Activated T-cell treated with anti-CD3 and anti-CD28 coated beads, Interleukin-2, amount 50 U/mL, for 72 hours (primary cell): ENCODE measurements around the gene C2CD5. TPM values are rescaled to one million over a fixed set of nuclear protein-coding genes. Genes with fewer than 3 reads are reported as not detected.
"Not testable (repeated sequence)": the region's sequence is repeated elsewhere in the genome, so short reads cannot be mapped to it uniquely, and the experiment has no call there.

ENCODE experiments used
- ATAC-seq, 2 donors: fragments of 150-1000 bp; cut with Tn5 transposase; replicated peaks in 1 of 2; 2 replicates each; pipeline ENCODE4 v1.10.0; 2021; ENCODE audit warnings: moderate library complexity in 2 of 2, mild to moderate bottlenecking in 1 of 2
- DNase-seq, 2 donors: peaks; one replicate each; pipeline ENCODE4 v3.0.0; 2021 to 2022; ENCODE audit warnings: mixed read lengths in 1 of 2
- H3K27ac Mint-ChIP-seq: one replicate; pipeline ENCODE4 v1.8.0; 2022; ENCODE audit warnings: mild to moderate bottlenecking, moderate library complexity, mixed read lengths
- H3K27me3 Mint-ChIP-seq: one replicate; pipeline ENCODE4 v1.8.0; 2022; ENCODE audit warnings: low read depth, mixed read lengths
- H3K36me3 Mint-ChIP-seq, 2 donors: one replicate each; pipeline ENCODE4 v1.8.0; 2022; ENCODE audit warnings: mixed read lengths in 2 of 2, mild to moderate bottlenecking in 1 of 2; ENCODE audit not compliant: insufficient read depth in 2 of 2
- H3K4me1 Mint-ChIP-seq: one replicate; pipeline ENCODE4 v1.8.0; 2022; ENCODE audit warnings: low read depth, mixed read lengths
- H3K4me3 Mint-ChIP-seq, 2 donors: one replicate each; pipeline ENCODE4 v1.8.0; 2022; ENCODE audit warnings: mild to moderate bottlenecking in 2 of 2, mixed read lengths in 2 of 2, moderate library complexity in 2 of 2
- H3K9me3 Mint-ChIP-seq, 2 donors: one replicate each; pipeline ENCODE4 v1.8.0; 2022; ENCODE audit warnings: mixed read lengths in 2 of 2
- total RNA-seq, 2 donors: library from RNA; stranded (reverse); gene quantifications; one replicate each; pipeline ENCODE4 v1.2.3, GENCODE V29; 2022

Gene C2CD5
- total RNA-seq, 2 donors from 2014 or later, result 37.4 to 44.1 TPM

DNA sequence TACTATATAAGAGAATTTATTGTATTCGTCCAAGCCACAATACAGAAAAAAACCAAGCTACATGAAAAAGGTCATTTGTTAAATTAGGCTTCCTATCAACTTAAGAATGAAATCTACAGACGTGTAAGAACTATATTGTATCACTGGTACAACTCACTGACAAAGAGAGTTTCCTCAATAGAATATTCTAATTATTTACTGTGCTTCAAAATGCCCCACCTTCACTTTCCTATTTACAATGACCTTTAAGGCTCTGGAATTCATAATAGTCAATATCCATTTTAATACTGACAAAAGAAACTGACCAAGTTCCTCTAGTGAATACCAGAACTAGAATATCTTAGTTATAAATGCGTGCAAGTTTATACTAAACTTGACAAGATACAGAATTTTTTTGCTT is 55.9 kb downstream of the C2CD5 start:
- H3K4me3 Mint-ChIP-seq, result no peak overlapping the region
- H3K36me3 Mint-ChIP-seq, result peaks cover 12 to 24% of the 10 kb centered on the region in 2 donors
- peaks cover 0 to 1% of the 10 kb centered on the region in 2 donors for H3K9me3 Mint-ChIP-seq
- no peak overlapping the region for H3K27ac Mint-ChIP-seq
- no peak for DNase-seq
- no peaks in the 10 kb centered on the region for H3K4me1 Mint-ChIP-seq
- no peak for ATAC-seq
- H3K27me3 Mint-ChIP-seq, result no peaks in the 10 kb centered on the region

DNA sequence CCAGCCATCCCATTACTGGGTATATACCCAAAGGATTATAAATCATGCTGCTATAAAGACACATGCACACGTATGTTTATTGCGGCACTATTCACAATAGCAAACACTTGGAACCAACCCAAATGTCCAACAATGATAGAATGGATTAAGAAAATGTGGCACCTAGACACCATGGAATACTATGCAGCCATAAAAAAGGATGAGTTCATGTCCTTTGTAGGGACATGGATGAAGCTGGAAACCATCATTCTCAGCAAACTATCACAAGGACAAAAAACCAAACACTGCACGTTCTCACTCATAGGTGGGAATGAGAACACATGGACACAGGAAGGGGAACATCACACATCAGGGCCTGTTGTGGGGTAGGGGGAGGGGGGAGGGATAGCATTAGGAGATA is 56.7 kb downstream of the C2CD5 start:
- not testable (repeated sequence) for H3K4me1 Mint-ChIP-seq, H3K4me3 Mint-ChIP-seq, H3K9me3 Mint-ChIP-seq, DNase-seq, ATAC-seq, H3K27ac Mint-ChIP-seq, H3K27me3 Mint-ChIP-seq
- peaks cover 12 to 27% of the 10 kb centered on the region in 2 donors for H3K36me3 Mint-ChIP-seq

DNA sequence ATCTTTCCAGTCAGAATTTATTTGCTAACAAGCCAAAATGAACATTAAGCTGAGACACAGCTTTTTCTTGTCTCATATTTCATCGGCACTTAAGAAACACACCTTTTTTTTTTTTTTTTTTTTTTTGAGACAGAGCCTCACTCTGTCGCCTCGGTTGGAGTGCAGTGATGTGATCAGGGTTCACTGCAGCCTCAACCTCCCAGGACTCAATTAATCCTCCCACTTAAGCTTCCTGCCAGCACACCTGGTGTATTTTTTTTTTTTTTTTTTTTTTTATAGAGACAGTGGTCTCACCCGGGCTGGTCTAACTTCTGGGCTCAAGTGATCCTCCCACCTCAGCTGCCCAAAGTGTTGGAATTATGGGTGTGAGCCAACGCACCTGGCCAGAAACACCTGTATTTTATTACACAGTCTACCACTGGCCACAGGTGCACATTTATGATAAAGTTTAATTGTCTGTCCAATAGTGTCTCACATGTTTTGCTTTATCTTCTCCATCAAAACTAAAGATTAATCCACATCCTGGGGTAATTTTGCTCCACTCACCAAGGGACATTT is 62.7 kb downstream of the C2CD5 start:
- ATAC-seq (no peak), DNase-seq (no peak)
- Mint-ChIP-seq H3K27me3 (no peaks in the 10 kb centered on the region), H3K36me3 (peaks cover 8 to 15% of the 10 kb centered on the region in 2 donors), H3K9me3 (no peaks in the 10 kb centered on the region), H3K4me3 (no peak overlapping the region), H3K27ac (peak overlapping the region; percentile 12), H3K4me1 (peaks cover 17% of the 10 kb centered on the region)

DNA sequence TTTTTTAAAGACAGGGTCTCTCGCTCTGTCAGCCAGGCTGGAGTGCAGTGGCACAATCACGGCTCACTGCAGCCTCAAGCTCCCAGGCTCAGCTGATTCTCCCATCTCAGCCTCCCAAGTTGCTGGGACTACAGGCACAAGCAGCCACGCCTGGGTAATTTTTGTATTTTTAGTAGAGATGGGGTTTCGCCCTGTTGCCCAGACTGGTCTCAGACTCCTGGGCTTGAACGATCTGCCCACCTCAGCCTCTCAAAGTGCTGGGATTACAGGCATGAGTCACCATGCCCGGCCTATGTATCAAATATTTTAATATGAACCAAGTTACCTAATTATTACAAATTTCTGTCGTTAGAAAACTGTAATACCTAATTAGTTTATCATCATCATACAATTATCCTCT is 63.5 kb downstream of the C2CD5 start:
- peaks cover 8 to 15% of the 10 kb centered on the region in 2 donors for H3K36me3 Mint-ChIP-seq
- ATAC-seq, H3K9me3 Mint-ChIP-seq, H3K4me3 Mint-ChIP-seq, H3K27me3 Mint-ChIP-seq, H3K27ac Mint-ChIP-seq, DNase-seq: not testable (repeated sequence)
- peaks cover 17% of the 10 kb centered on the region for H3K4me1 Mint-ChIP-seq

- no peak for DNase-seq
- Mint-ChIP-seq H3K27ac (no peak overlapping the region), H3K4me1 (peaks cover 17% of the 10 kb centered on the region), H3K36me3 (peaks cover 8 to 15% of the 10 kb centered on the region in 2 donors), H3K4me3 (no peak overlapping the region), H3K9me3 (no peaks in the 10 kb centered on the region), H3K27me3 (no peaks in the 10 kb centered on the region)
- peak in 1 of 2 donors; percentile 13 for ATAC-seq
Observed at GRCh38 chr12:22480016-22480415, 64.3 kb downstream of the C2CD5 start.

DNA sequence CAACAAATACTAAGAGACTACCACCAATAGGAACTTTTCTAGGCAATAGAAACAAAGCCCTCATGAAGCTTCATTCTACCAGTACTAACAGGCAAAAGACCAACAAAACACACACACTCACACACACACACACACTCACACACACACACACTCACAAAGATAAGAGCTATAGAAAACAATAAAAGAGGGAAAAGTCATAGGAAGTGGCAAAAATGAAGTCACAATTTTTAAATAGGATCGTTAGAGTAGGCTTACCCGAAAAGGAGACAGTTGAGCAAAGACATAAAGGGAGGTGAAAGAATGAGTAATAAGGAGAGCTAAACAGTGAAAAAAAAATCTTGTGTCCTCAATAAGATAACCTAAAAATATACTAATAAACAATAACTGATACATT is 66.5 kb downstream of the C2CD5 start:
- H3K4me3 Mint-ChIP-seq, result peak overlapping the region; percentile 15 to 18
- peaks cover 7 to 9% of the 10 kb centered on the region in 2 donors for H3K36me3 Mint-ChIP-seq
- H3K9me3 Mint-ChIP-seq, result no peaks in the 10 kb centered on the region
- no peaks in the 10 kb centered on the region for H3K27me3 Mint-ChIP-seq
- peaks cover 28% of the 10 kb centered on the region for H3K4me1 Mint-ChIP-seq
- ATAC-seq (peak in 1 of 2 donors; percentile 23), DNase-seq (no peak)
- peak overlapping the region; percentile 47 for H3K27ac Mint-ChIP-seq

GRCh38 chr12:22477166-22477893 is 67.0 kb downstream of the C2CD5 start:
- no peaks in the 10 kb centered on the region for H3K27me3 Mint-ChIP-seq
- peak overlapping the region; percentile 47 for H3K27ac Mint-ChIP-seq
- peak overlapping the region in 1 of 2 donors; percentile 18 for H3K4me3 Mint-ChIP-seq
- H3K9me3 Mint-ChIP-seq, result no peaks in the 10 kb centered on the region
- no peak for ATAC-seq
- peaks cover 28% of the 10 kb centered on the region for H3K4me1 Mint-ChIP-seq
- H3K36me3 Mint-ChIP-seq, result peaks cover 7 to 9% of the 10 kb centered on the region in 2 donors
- DNase-seq, result no peak

- Mint-ChIP-seq H3K27me3 (no peaks in the 10 kb centered on the region), H3K4me1 (peaks cover 28% of the 10 kb centered on the region), H3K9me3 (no peaks in the 10 kb centered on the region), H3K27ac (no peak overlapping the region), H3K4me3 (no peak overlapping the region), H3K36me3 (peaks cover 3 to 7% of the 10 kb centered on the region in 2 donors)
- DNase-seq, result no peak
- ATAC-seq, result no peak
Observed at GRCh38 chr12:22476133-22476532, 68.2 kb downstream of the C2CD5 start.

DNA sequence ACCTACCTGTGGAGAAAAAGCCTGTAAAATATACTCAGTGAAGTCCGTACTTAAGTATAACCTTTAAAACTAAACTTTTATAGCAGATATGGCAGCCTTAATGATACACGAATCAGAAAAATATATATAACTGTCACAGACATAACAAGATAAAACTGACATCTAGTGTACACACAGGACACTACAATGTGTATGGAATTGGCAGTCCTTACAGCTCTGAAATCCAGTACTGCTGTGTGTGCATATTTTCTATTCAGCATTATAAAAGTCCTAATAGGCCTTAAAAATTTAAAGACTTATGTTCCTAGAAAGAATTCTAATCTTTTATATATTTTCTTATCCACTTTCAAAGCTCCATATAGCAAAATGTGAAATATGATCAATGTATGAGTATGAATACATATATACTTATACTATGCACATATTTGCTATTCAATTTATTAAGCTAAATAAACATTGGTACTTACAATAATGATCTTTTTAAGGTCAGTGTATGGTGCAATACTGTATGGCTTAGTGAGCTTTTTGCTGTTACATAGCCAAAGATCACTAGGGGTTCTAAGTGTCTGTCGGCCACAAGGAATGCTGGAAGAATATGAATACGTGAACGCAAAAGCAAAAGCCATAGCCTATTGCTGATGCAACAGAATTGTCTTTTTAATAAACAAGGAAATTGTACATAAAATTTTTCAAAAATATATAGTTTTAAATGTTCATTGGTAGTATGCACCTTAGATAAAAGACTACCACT is 69.2 kb downstream of the C2CD5 start:
- no peak overlapping the region for H3K27ac Mint-ChIP-seq
- peaks cover 29% of the 10 kb centered on the region for H3K4me1 Mint-ChIP-seq
- no peaks in the 10 kb centered on the region for H3K9me3 Mint-ChIP-seq
- no peak for DNase-seq
- peaks cover 3 to 11% of the 10 kb centered on the region in 2 donors for H3K36me3 Mint-ChIP-seq
- H3K27me3 Mint-ChIP-seq, result no peaks in the 10 kb centered on the region
- no peak for ATAC-seq
- H3K4me3 Mint-ChIP-seq, result no peak overlapping the region

- Mint-ChIP-seq H3K4me1 (peaks cover 24% of the 10 kb centered on the region), H3K9me3 (no peaks in the 10 kb centered on the region), H3K36me3 (peaks cover 4 to 16% of the 10 kb centered on the region in 2 donors), H3K27ac (no peak overlapping the region), H3K4me3 (no peak overlapping the region), H3K27me3 (no peaks in the 10 kb centered on the region)
- DNase-seq (no peak), ATAC-seq (no peak)
Observed at GRCh38 chr12:22473212-22473611, 71.1 kb downstream of the C2CD5 start.

- DNase-seq (no peak), ATAC-seq (no peak)
- no peaks in the 10 kb centered on the region for H3K9me3 Mint-ChIP-seq
- no peak overlapping the region for H3K4me3 Mint-ChIP-seq
- H3K27ac Mint-ChIP-seq, result no peak overlapping the region
- H3K4me1 Mint-ChIP-seq, result peaks cover 4% of the 10 kb centered on the region
- peaks cover 1 to 10% of the 10 kb centered on the region in 2 donors for H3K36me3 Mint-ChIP-seq
- H3K27me3 Mint-ChIP-seq, result no peaks in the 10 kb centered on the region
Observed at GRCh38 chr12:22467190-22467589, 77.2 kb downstream of the C2CD5 start.

- Mint-ChIP-seq H3K4me3 (no peak overlapping the region), H3K27me3 (no peaks in the 10 kb centered on the region)
Observed at GRCh38 chr12:22463306-22463705, 81.0 kb downstream of the C2CD5 start.

DNA sequence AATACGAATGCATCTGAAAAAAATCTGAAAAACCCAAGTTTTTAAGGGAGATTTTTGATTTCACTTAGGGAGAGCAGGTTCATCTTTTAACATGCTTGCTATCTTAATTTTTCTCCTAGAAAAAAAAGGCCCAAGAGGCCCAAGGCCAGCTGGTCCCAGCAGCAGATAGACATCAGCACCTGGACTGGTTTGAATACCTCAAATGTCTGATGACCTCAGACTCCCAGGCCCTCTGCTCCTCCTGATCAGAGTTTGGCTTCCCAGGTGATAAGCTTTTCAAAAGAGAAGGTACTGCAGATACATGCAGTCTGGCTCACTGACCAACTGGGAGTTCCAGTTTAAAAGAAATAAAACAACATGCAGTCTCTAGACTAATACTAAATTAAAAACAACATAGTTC is 82.6 kb downstream of the C2CD5 start:
- DNase-seq, result no peak
- Mint-ChIP-seq H3K27me3 (no peaks in the 10 kb centered on the region), H3K4me1 (no peaks in the 10 kb centered on the region), H3K9me3 (no peaks in the 10 kb centered on the region), H3K27ac (no peak overlapping the region), H3K36me3 (peaks cover 0 to 2% of the 10 kb centered on the region in 2 donors), H3K4me3 (no peak overlapping the region)
- ATAC-seq, result no peak

More at GRCh38 chr12:22463306-22463705, 81.0 kb downstream of the C2CD5 start:
- H3K36me3 Mint-ChIP-seq, result no peaks in the 10 kb centered on the region
- ATAC-seq (no peak), DNase-seq (no peak)
- no peaks in the 10 kb centered on the region for H3K9me3 Mint-ChIP-seq
- H3K27ac Mint-ChIP-seq, result no peak overlapping the region
- H3K4me1 Mint-ChIP-seq, result no peaks in the 10 kb centered on the region
